HepG2 (cell line): ENCODE results near the gene TLE7. TPM values are rescaled to one million over a fixed set of nuclear protein-coding genes. Genes with fewer than 3 reads are reported as not detected.
A peak's percentile ranks its signal among the peaks of the same experiment; 100 is the strongest.

Experiments
- ATAC-seq: fragments of 200-7000 bp; cut with Tn5 transposase; 3 replicates; pipeline ENCODE4 v1.9.1; 2020; ENCODE audit warnings: mild to moderate bottlenecking, moderate library complexity
- BruUV-seq: library from RNA; stranded (reverse); fragments of 400-500 nt; replicated peaks from 2 replicates; lab custom pipeline; 2021; lab: Mats Ljungman, UMichigan
- CTCF ChIA-PET: fragments of 300-600 bp; formaldehyde crosslinking; extraction: SDS; loops from one replicate; lab custom pipeline; 2021; ENCODE audit warnings: low total read pairs, inconsistent platforms, low intra/inter-chr PET ratio; lab: Yijun Ruan, JAX
- POLR2A ChIA-PET: fragments of 350-600 bp; sonication (Branson Sonifier 250); formaldehyde crosslinking; loops from one replicate; lab custom pipeline; 2020; ENCODE audit warnings: antibody characterized with exemption, inconsistent platforms; lab: Yijun Ruan, JAX
- DNase-seq: peaks from one replicate; pipeline ENCODE4 v3.0.0-alpha.2; 2015; ENCODE audit warnings: low spot score
- FAIRE-seq: peaks from 3 replicates; lab custom pipeline; 2011; peaks lifted over from hg19 to GRCh38; lab: Jason Lieb, UNC
- H2AFZ ChIP-seq: one replicate; pipeline ENCODE4 v1.6.1; 2011; ENCODE audit warnings: low read length, inconsistent platforms
- H3K27ac ChIP-seq: fragments of 300-600 bp; 3 replicates; pipeline ENCODE4 v1.8.0; 2011; ENCODE audit warnings: mixed run types, mild to moderate bottlenecking, mixed read lengths, low read length, inconsistent platforms; ENCODE audit not compliant: insufficient read depth; ENCODE audit errors: extremely low read length
- H3K27me3 ChIP-seq, 2 experiments: fragments of 200-600 bp in 1 of 2; 2 replicates in 1 of 2; 3 replicates in 1 of 2; pipeline versions ENCODE4 v1.6.0 to v1.8.0; 2011; ENCODE audit warnings: low read length in 2 of 2, mild to moderate bottlenecking in 2 of 2, moderate library complexity in 2 of 2, inconsistent platforms in 1 of 2; ENCODE audit not compliant: insufficient read depth in 2 of 2, control insufficient read depth in 1 of 2
- H3K36me3 ChIP-seq, 2 experiments: fragments of 200-600 bp in 1 of 2; replicated peaks in 1 of 2; 2 replicates in 1 of 2; 3 replicates in 1 of 2; pipeline versions ENCODE4 v1.5.1 to v1.8.0; 2011; ENCODE audit warnings: low read length in 2 of 2, inconsistent platforms in 1 of 2; ENCODE audit not compliant: insufficient read depth in 2 of 2, control insufficient read depth in 1 of 2
- H3K4me1 ChIP-seq: 2 replicates; pipeline ENCODE4 v1.5.1; 2012; ENCODE audit warnings: low read length, inconsistent platforms; ENCODE audit not compliant: insufficient read depth
- H3K4me2 ChIP-seq: 2 replicates; pipeline ENCODE4 v1.6.0; 2011; ENCODE audit warnings: low read depth, low read length, inconsistent platforms
- H3K4me3 ChIP-seq, 3 experiments: fragments of 200-600 bp in 1 of 3; sonication (generic), shearing (Covaris generic) in 1 of 3; replicated peaks in 1 of 3; 2 replicates each; pipeline ENCODE4 v1.5.1; 2011 to 2016; ENCODE audit warnings: low read length in 3 of 3, inconsistent platforms in 2 of 3, low read depth in 2 of 3, mild to moderate bottlenecking in 2 of 3, control low read depth in 1 of 3, mixed read lengths in 1 of 3; ENCODE audit not compliant: insufficient read depth in 1 of 3
- H3K79me2 ChIP-seq: one replicate; pipeline ENCODE4 v1.6.1; 2011; ENCODE audit warnings: low read length, inconsistent platforms; ENCODE audit not compliant: insufficient read depth
- H3K9ac ChIP-seq: 2 replicates; pipeline ENCODE4 v1.6.0; 2011; ENCODE audit warnings: mild to moderate bottlenecking, low read depth, low read length, inconsistent platforms; ENCODE audit not compliant: insufficient read depth
- H3K9me3 ChIP-seq: 2 replicates; pipeline ENCODE4 v1.5.1; 2012; ENCODE audit warnings: mild to moderate bottlenecking, low read length
- H4K20me1 ChIP-seq: 2 replicates; pipeline ENCODE4 v1.6.0; 2011; ENCODE audit warnings: inconsistent platforms, mild to moderate bottlenecking, low read length, moderate library complexity; ENCODE audit not compliant: insufficient read depth
- CCDC6 ChIP-seq: sonication (generic); formaldehyde crosslinking; IDR thresholded peaks from 2 replicates; pipeline ENCODE4 v1.8.1; 2022; ENCODE audit warnings: mild to moderate bottlenecking, missing genetic modification reagents, moderate library complexity
- CEBPB ChIP-seq: IDR thresholded peaks from 2 replicates; pipeline ENCODE4 v1.6.1; 2011; ENCODE audit warnings: low read depth, low read length, improper control_type of control experiment, borderline replicate concordance
- CERS6 ChIP-seq: sonication (generic); formaldehyde crosslinking; IDR thresholded peaks from 2 replicates; pipeline ENCODE4 v1.5.0; 2020; ENCODE audit warnings: missing genetic modification reagents
- CREB3 ChIP-seq: sonication (generic); formaldehyde crosslinking; IDR thresholded peaks from 2 replicates; pipeline ENCODE4 v1.5.0; 2020; ENCODE audit warnings: missing genetic modification reagents
- FOSL1 ChIP-seq: sonication (generic); formaldehyde crosslinking; IDR thresholded peaks from 2 replicates; pipeline ENCODE4 v1.9.0; 2021; ENCODE audit warnings: missing genetic modification reagents, borderline replicate concordance
- HNF4A ChIP-seq: sonication (generic); formaldehyde crosslinking; IDR thresholded peaks from 2 replicates; pipeline ENCODE4 v1.4.0; 2020; ENCODE audit warnings: missing genetic modification reagents
- MTF2 ChIP-seq: sonication (generic); formaldehyde crosslinking; IDR thresholded peaks from 2 replicates; pipeline ENCODE4 v1.5.0; 2020; ENCODE audit warnings: missing genetic modification reagents, borderline replicate concordance
- NAIF1 ChIP-seq: sonication (generic); formaldehyde crosslinking; IDR thresholded peaks from 2 replicates; pipeline ENCODE4 v1.5.0; 2020; ENCODE audit warnings: mild to moderate bottlenecking, missing genetic modification reagents, borderline replicate concordance
- PCBP2 ChIP-seq: fragments of 200-400 bp; formaldehyde crosslinking; optimal IDR thresholded peaks from 2 replicates; pipeline ENCODE3; 2018; ENCODE audit warnings: low read length, low read depth; ENCODE audit not compliant: poor library complexity, severe bottlenecking
- REXO4 ChIP-seq: sonication (generic); formaldehyde crosslinking; IDR thresholded peaks from 2 replicates; pipeline ENCODE4 v1.8.0; 2022; ENCODE audit warnings: missing genetic modification reagents, mild to moderate bottlenecking, borderline replicate concordance
- SMAD9 ChIP-seq: sonication (generic); formaldehyde crosslinking; IDR thresholded peaks from 2 replicates; pipeline ENCODE4 v1.5.1; 2020; ENCODE audit warnings: mild to moderate bottlenecking, missing genetic modification reagents
- SRY ChIP-seq: sonication (generic); formaldehyde crosslinking; IDR thresholded peaks from 2 replicates; pipeline ENCODE4 v1.8.0; 2022; ENCODE audit warnings: mild to moderate bottlenecking, missing genetic modification reagents
- ZFAT ChIP-seq: sonication (generic); formaldehyde crosslinking; conservative IDR thresholded peaks from 2 replicates; pipeline ENCODE4 v1.8.1; 2023; ENCODE audit warnings: missing genetic modification reagents, inconsistent platforms
- ZFY ChIP-seq: sonication (generic); formaldehyde crosslinking; IDR thresholded peaks from 2 replicates; pipeline ENCODE4 v1.4.0; 2020; ENCODE audit warnings: missing genetic modification reagents
- ZNF143 ChIP-seq: sonication (generic); formaldehyde crosslinking; IDR thresholded peaks from 2 replicates; pipeline ENCODE4 v1.4.0; 2020; ENCODE audit warnings: missing genetic modification reagents
- ZNF317 ChIP-seq: sonication (generic); formaldehyde crosslinking; IDR thresholded peaks from 2 replicates; pipeline ENCODE4 v1.5.0; 2020; ENCODE audit warnings: mild to moderate bottlenecking, missing genetic modification reagents
- WGBS: methylation state at CpG from one replicate; pipeline ENCODE4 v1.1.6; 2017; ENCODE audit warnings: low lambda C conversion rate; 5-methylcytosine and 5-hydroxymethylcytosine counted together
- in situ Hi-C: cut with HindIII; loops from 2 replicates; pipeline ENCODE4 v1.10.0; 2017; ENCODE audit warnings: low pct_unique_long_range_greater_than_20kb; ENCODE audit not compliant: extremely low pct_ligation_motif_present
- intact Hi-C: fragments of 100-400 bp; cut with micrococcal nuclease; formaldehyde crosslinking; loops from one replicate; pipeline ENCODE4 v1.10.0; 2022; ENCODE audit not compliant: unreplicated experiment
- polyA plus RNA-seq, 8 experiments: library from polyadenylated mRNA; depleted of rRNA in 3 of 8; stranded (reverse) in 7 of 8; unstranded in 1 of 8; fragments of >200 nt; fragmentation: Illumina TruSeq in 4 of 8; extraction: Trizol in 4 of 8; gene quantifications; 2 replicates each; pipeline versions ENCODE4 v1.2.1 to v1.2.3, GENCODE V29; 2011 to 2016; ENCODE audit warnings: low read depth in 4 of 8, missing spikeins in 1 of 8, mixed read lengths in 1 of 8; ENCODE audit not compliant: insufficient read depth in 1 of 8
- total RNA-seq, 5 experiments: library from RNA; depleted of rRNA; stranded (reverse); fragments of >200 nt; fragmentation: Illumina TruSeq; extraction: Trizol; gene quantifications; 2 replicates each; pipeline ENCODE4 v1.2.3, GENCODE V29; 2016; ENCODE audit warnings: low read depth in 1 of 5

The TLE7 gene
- total and polyA plus RNA-seq, 2 of the 13 experiments (the other 11 are each of a cell fraction or from before 2014, with no cell fraction given), result not detected

- Histone ChIP-seq H2AFZ (no peak overlapping the region), H3K9ac (no peak overlapping the region), H3K4me1 (peaks cover 9% of the 10 kb centered on the region), H3K9me3 (no peaks in the 10 kb centered on the region), H3K27me3 (peaks cover 8 to 64% of the 10 kb centered on the region in 2 experiments), H3K4me3 (no peak overlapping the region), H3K4me2 (no peak overlapping the region), H3K27ac (no peak overlapping the region), H4K20me1 (no peaks in the 10 kb centered on the region), H3K79me2 (no peaks in the 10 kb centered on the region), H3K36me3 (no peaks in the 10 kb centered on the region)
- intact Hi-C loops (no loop called here), in situ Hi-C loops (no loop called here)
- ChIA-PET CTCF (no interaction called here), POLR2A (no interaction called here)
- ATAC-seq (no peak), DNase-seq (no peak), FAIRE-seq (no peak)
- 36% methylated on average over 11 of the region's 11 CpGs for WGBS
- no TSS peak for BruUV-seq
- no peak for TF ChIP-seq CERS6 (CRISPR knock-in tag)
- TF ChIP-seq MTF2 (CRISPR knock-in tag), result no peak
- no peak for TF ChIP-seq FOSL1 (CRISPR knock-in tag)
- peak; percentile 51; the same call in 1 of the 2 replicates for TF ChIP-seq CEBPB
- TF ChIP-seq CCDC6 (CRISPR knock-in tag), result no peak
Measured at GRCh38 chr16:71399801-71400563, 41.9 kb downstream of the TLE7 start.

- Histone ChIP-seq H3K4me1 (peaks cover 9% of the 10 kb centered on the region), H3K27me3 (peaks cover 0 to 43% of the 10 kb centered on the region in 2 experiments), H4K20me1 (no peaks in the 10 kb centered on the region), H2AFZ (no peak overlapping the region), H3K9me3 (no peaks in the 10 kb centered on the region), H3K4me2 (peak overlapping the region; percentile 18; the same call in 1 of the 2 replicates), H3K9ac (no peak overlapping the region), H3K4me3 (no peak overlapping the region), H3K36me3 (no peaks in the 10 kb centered on the region), H3K79me2 (no peaks in the 10 kb centered on the region), H3K27ac (no peak overlapping the region)
- ChIA-PET POLR2A (no interaction called here), CTCF (no interaction called here)
- intact Hi-C loops (no loop called here), in situ Hi-C loops (no loop called here)
- no peak for FAIRE-seq
- 27% methylated on average over 10 of the region's 10 CpGs for WGBS
- ATAC-seq, result peak; percentile 67
- no peak for DNase-seq
- 0 out of 2 replicates have a peak, but pooled peaks have one; percentile 24 for TF ChIP-seq ZNF143 (CRISPR knock-in tag)
- no peak for TF ChIP-seq ZNF317 (CRISPR knock-in tag)
- no peak for TF ChIP-seq ZFAT
- TF ChIP-seq CREB3 (CRISPR knock-in tag), result no peak
- no peak for TF ChIP-seq SRY (CRISPR knock-in tag)
- no peak for TF ChIP-seq NAIF1 (CRISPR knock-in tag)
- no peak for TF ChIP-seq PCBP2
- TF ChIP-seq REXO4 (CRISPR knock-in tag), result no peak
- peak; percentile 52 for TF ChIP-seq HNF4A (CRISPR knock-in tag)
- TF ChIP-seq SMAD9 (CRISPR knock-in tag), result no peak
- TF ChIP-seq ZFY (CRISPR knock-in tag), result peak; percentile 40; the same call in 1 of the 2 replicates
- BruUV-seq, result no TSS peak
Measured at GRCh38 chr16:71396594-71396993, 45.3 kb downstream of the TLE7 start.
